AG04450 (cell line): Measurements from ENCODE around the gene FAM114A1. TPM values are rescaled to one million over a fixed set of nuclear protein-coding genes. Genes with fewer than 3 reads are reported as not detected.

Experiments
- CTCF ChIA-PET: fragments of 300-600, 350-600 bp; formaldehyde crosslinking; extraction: SDS; loops from one replicate; lab custom pipeline; 2022; ENCODE audit warnings: antibody characterized with exemption, inconsistent platforms; lab: Charles Lee
- POLR2A ChIA-PET: fragments of 350-600 bp; formaldehyde crosslinking; extraction: SDS; loops from one replicate; lab custom pipeline; 2021; ENCODE audit warnings: antibody characterized with exemption, inconsistent platforms; lab: Yijun Ruan, JAX
- DNase-seq: peaks from one replicate; pipeline ENCODE4 v3.0.0-alpha.2; 2011; ENCODE audit warnings: low read depth, low spot score
- H3K27ac ChIP-seq: one replicate; pipeline ENCODE4 v1.5.1; 2012; ENCODE audit warnings: low read depth, low read length, control low read depth
- H3K27me3 ChIP-seq: one replicate; pipeline ENCODE4 v1.6.0; 2012; ENCODE audit warnings: low read length; ENCODE audit not compliant: control insufficient read depth, insufficient read depth
- H3K4me3 ChIP-seq: 2 replicates; pipeline ENCODE4 v1.5.1; 2011; ENCODE audit warnings: mild to moderate bottlenecking, low read depth, low read length, control low read depth
- H3K9me3 ChIP-seq: 2 replicates; pipeline ENCODE4 v1.5.1; 2012; ENCODE audit warnings: low read length; ENCODE audit not compliant: control insufficient read depth, insufficient read depth
- polyA plus RNA-seq: library from polyadenylated mRNA; depleted of rRNA; stranded (reverse); fragments of >200 nt; gene quantifications from 2 replicates; pipeline ENCODE4 v1.2.3, GENCODE V29; 2011; rRNA removed
- small RNA-seq: library from RNA; depleted of rRNA; stranded (forward); fragments of <200 nt; gene quantifications from one replicate; pipeline ENCODE3, GENCODE V24; 2012; ENCODE audit warnings: low read depth; ENCODE audit not compliant: insufficient read length
- TF ChIP-seq, protein P1 (sequence below): IDR thresholded peaks from 2 replicates; pipeline ENCODE4 v1.5.1; 2011; ENCODE audit warnings: low read depth, low read length, control low read depth, inconsistent platforms

Gene FAM114A1
- polyA plus RNA-seq, 1 experiment, result 303 TPM

DNA sequence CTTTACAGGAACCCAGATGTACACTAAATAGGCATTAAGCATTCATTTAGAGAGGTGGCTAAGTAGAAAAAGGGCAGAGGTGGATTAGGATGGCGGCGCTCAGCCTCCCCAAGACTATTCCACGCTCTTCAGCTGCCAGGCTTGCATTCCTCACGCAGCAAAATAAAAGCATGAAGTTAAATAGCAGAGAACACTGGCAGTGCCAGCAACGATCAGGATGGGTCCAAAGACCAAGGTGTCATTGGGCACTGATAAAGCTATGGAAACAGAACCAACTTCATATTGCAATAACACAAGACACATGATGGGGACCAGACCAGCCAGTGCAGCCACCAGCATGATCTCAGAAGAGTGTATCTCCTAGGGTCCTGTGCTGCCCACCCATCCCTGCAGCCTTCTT lies 122.6 kb downstream of the FAM114A1 start:
- POLR2A ChIA-PET, result no interaction called here
- CTCF ChIA-PET, result no interaction called here

DNA sequence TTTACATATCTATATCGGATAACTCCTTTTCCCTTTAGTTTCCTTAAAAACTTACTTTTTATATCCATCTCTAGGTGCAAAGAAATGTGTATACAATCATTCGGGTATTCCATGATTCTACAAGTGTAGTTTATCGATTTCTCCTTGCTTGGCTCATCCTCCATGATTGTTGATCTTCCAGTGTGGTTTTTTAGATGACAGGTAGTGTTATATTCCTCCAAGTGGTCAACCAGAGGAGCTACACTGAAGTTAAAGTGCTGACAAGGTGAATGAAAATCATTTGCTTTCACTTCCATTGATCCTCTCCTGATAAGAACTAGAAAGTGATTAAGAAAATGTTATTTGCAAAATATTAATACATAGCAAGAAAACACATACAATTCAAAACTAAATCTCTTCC lies 126.1 kb downstream of the FAM114A1 start:
- POLR2A ChIA-PET, result no interaction called here
- TF ChIP-seq, protein P1, sequence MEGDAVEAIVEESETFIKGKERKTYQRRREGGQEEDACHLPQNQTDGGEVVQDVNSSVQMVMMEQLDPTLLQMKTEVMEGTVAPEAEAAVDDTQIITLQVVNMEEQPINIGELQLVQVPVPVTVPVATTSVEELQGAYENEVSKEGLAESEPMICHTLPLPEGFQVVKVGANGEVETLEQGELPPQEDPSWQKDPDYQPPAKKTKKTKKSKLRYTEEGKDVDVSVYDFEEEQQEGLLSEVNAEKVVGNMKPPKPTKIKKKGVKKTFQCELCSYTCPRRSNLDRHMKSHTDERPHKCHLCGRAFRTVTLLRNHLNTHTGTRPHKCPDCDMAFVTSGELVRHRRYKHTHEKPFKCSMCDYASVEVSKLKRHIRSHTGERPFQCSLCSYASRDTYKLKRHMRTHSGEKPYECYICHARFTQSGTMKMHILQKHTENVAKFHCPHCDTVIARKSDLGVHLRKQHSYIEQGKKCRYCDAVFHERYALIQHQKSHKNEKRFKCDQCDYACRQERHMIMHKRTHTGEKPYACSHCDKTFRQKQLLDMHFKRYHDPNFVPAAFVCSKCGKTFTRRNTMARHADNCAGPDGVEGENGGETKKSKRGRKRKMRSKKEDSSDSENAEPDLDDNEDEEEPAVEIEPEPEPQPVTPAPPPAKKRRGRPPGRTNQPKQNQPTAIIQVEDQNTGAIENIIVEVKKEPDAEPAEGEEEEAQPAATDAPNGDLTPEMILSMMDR, result peak; percentile 27; the same call in 1 of the 2 replicates
- no peak for DNase-seq
- Histone ChIP-seq H3K4me3 (no peak overlapping the region), H3K27me3 (no peaks in the 10 kb centered on the region), H3K9me3 (no peaks in the 10 kb centered on the region), H3K27ac (no peak overlapping the region)
- CTCF ChIA-PET, result interaction anchor here (1.3 kb wide), 1 partner anchor 13 kb away, joined by 3 read pairs; no protein-coding TSS in a partner anchor

More for the DNA sequence above, 122.6 kb downstream of the FAM114A1 start:
- Histone ChIP-seq H3K4me3 (no peak overlapping the region), H3K27me3 (no peaks in the 10 kb centered on the region), H3K27ac (no peak overlapping the region), H3K9me3 (no peaks in the 10 kb centered on the region)
- TF ChIP-seq, protein P1, result no peak
- no peak for DNase-seq

DNA sequence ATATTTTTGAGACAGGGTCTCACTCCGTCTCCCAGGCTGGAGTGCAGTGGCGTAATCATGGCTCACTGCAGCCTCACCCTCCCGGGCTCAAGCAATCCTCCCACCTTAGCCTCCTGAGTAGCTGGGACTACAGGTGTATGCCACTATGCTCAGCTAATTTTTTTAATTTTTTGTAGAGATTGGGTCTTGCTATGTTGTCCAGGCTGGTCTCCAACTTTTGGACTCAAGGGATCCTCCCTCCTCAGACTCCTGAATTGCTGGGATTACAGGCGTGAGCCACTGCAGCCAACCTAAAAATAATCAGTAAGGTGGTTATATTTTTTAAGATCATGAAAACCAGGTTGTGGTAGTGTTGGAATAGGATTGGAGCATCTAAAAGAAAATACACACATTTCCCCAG lies 126.5 kb downstream of the FAM114A1 start:
- CTCF ChIA-PET, result interaction anchor here (1.3 kb wide), 1 partner anchor 13 kb away, joined by 3 read pairs; no protein-coding TSS in a partner anchor
- H3K9me3 ChIP-seq, result no peaks in the 10 kb centered on the region
- no peak overlapping the region for H3K27ac ChIP-seq
- no peaks in the 10 kb centered on the region for H3K27me3 ChIP-seq
- DNase-seq, result no peak
- H3K4me3 ChIP-seq, result no peak overlapping the region
- TF ChIP-seq, protein P1, result no peak
- POLR2A ChIA-PET, result no interaction called here

Small RNA genes lying within 50 kb of the gene (small RNA-seq; reads per million reads assigned to genes)
- gene MIR574, result 74.0 reads per million, percentile 88 among the genes with 10 or more reads in this experiment

Other genes starting within 250 kb of the FAM114A1 start
- gene KLF3, start 203.6 kb upstream of the FAM114A1 start, polyA plus RNA-seq, result 22.1 and 24.3 TPM in 2 replicates
- not detected in 2 replicates for gene TLR10, start 84.8 kb upstream of the FAM114A1 start, polyA plus RNA-seq
- 0.88 and 0.93 TPM in 2 replicates for gene TLR1, start 63.0 kb upstream of the FAM114A1 start, polyA plus RNA-seq
- 2.8 and 3.7 TPM in 2 replicates for gene TLR6, start 11.0 kb upstream of the FAM114A1 start, polyA plus RNA-seq
- gene TMEM156, start 164.6 kb downstream of the FAM114A1 start, polyA plus RNA-seq, result 1.8 and 2.3 TPM in 2 replicates
- 155 and 184 TPM in 2 replicates for gene KLHL5, start 194.4 kb downstream of the FAM114A1 start, polyA plus RNA-seq